Measurements from ENCODE around the gene DPP10.
"Not testable (repeated sequence)": the region's sequence is repeated elsewhere in the genome, so short reads cannot be mapped to it uniquely, and the experiment has no call there.

The DPP10 gene

DNA sequence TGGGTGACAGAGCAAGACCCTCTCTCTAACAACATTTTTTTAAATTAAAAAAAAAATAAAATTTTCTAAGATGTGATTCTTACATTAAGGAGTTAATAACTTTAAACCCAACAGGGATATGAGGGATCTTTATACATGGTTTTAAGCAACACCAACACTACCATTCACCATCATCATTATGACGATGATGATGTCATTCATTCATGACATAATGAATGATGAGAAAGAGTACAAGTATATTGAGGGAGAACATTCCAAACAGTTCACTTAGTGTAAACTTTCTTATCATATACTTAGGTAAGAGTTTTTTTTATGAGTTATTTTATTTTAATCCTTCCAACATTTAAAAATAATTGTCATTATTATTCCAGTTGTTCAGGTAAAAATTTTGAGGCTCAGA, 863.3 kb downstream of the DPP10 start:
- no peak for DNase-seq

GRCh38 chr2:115314119-115314518, 871.7 kb downstream of the DPP10 start:
- no peak for DNase-seq

- DNase-seq = no peak
Observed at GRCh38 chr2:115327061-115327460, 884.6 kb downstream of the DPP10 start.

DNA sequence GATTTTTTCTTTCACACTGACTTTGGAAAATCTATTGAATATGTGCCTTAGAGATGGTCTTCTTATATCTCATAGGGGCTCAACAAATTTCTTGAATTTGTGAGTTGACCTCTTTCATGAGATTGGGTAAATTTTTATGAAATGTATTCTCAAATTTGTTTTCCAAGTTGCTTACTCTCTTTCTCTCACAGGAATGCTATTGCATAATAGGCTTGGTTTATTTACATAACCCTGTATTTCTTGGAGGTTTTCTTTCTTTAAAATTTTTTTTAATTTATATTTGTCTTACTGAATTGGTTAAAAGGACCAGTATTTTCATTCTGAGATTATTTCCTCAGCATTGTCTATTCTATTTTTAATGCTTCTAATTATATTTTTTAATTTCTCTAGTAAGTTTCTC, 917.1 kb downstream of the DPP10 start:
- no peak for DNase-seq

DNA sequence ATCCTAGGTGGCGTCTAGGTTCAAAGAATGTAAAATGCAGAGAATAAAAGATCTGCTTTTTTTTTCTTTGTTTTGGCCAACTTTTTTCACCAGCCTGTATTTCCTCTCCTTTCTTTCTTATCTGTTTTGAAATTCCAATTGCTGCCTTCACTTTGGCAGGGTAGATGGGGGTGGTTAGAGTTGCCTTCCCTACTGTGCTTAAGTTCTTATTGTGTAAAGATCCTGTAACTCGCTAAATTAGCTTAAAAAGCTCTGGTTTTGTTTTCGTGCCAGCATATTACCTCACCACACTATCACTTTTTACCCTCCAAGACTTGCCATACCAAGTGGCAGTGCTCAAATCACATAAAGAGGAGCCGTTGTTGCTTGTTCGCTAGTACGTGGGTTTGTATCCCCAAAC, 921.7 kb downstream of the DPP10 start:
- no peak for DNase-seq

- DNase-seq = no peak
Observed at GRCh38 chr2:115369400-115369799, 927.0 kb downstream of the DPP10 start.

DNA sequence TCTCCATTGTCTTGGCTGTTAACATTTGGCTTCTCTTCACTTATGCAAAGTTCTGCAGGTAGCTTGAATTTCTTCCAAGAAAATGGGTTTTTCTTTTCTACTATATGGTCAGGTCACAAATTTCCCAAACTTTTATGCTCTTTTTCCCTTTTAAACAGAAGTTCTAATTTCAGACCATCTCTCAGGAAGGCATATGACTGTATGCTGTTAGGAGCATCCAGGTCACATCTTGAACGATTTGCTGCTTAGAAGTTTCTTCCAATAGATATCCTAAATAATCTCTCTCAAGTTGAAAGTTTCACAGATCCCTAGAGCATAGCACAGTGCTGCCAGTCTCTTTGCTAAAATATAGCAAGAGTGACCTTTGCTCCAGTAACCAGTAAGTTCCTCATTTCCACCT, 932.5 kb downstream of the DPP10 start:
- no peak for DNase-seq

GRCh38 chr2:115384399-115384798, 942.0 kb downstream of the DPP10 start:
- DNase-seq = no peak

GRCh38 chr2:115386465-115386864, 944.0 kb downstream of the DPP10 start:
- no peak for DNase-seq

DNA sequence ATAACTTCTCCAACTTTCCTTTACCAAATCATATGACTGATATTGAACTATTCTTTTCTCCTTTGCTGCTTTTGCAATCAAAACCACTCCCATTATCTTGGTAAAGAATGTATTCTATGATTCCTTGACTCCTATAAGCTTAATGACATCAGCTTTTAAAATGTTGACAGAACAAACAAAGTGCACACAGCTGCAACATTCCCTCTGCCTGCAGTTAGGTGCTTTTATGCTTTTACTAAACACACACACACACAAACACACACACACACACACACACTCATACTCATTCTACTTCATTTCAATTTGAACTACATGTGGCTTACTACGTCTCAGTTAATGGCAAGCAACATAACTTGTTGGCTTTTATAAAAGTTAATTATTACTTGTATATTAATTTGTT, 946.6 kb downstream of the DPP10 start:
- no peak for DNase-seq

GRCh38 chr2:115389898-115390565, 947.6 kb downstream of the DPP10 start:
- DNase-seq = no peak

GRCh38 chr2:115396579-115396978, 954.1 kb downstream of the DPP10 start:
- no peak for DNase-seq

GRCh38 chr2:115400940-115401339, 958.5 kb downstream of the DPP10 start:
- no peak for DNase-seq

- no peak for DNase-seq
Observed at GRCh38 chr2:115412501-115412900, 970.1 kb downstream of the DPP10 start.

DNA sequence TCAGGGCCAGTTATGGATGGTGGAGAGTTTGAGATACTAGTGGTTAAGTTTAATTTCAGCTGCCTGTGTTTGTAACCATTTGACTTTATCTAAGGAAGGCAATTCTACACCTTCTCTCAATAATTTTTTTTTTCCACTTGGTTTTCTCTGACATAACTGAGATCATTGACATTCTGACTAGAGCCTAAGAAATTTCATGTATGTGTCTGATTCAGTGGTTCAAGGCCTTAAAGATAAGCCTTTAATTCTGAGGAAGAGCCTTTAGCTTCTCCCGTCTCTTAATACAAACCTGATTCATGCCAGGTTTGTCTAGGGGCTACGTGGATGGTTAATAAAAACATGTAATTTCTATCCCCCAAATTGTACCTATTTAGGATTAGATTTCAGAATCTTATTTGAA, 971.4 kb downstream of the DPP10 start:
- no peak for DNase-seq

- DNase-seq = no peak
Observed at GRCh38 chr2:115414466-115414865, 972.0 kb downstream of the DPP10 start.

GRCh38 chr2:115422004-115422634, 979.7 kb downstream of the DPP10 start:
- DNase-seq = no peak

- no peak for DNase-seq
Observed at GRCh38 chr2:115427436-115427835, 985.0 kb downstream of the DPP10 start.

- DNase-seq = not testable (repeated sequence)
Observed at GRCh38 chr2:115440746-115441145, 998.3 kb downstream of the DPP10 start.

DNA sequence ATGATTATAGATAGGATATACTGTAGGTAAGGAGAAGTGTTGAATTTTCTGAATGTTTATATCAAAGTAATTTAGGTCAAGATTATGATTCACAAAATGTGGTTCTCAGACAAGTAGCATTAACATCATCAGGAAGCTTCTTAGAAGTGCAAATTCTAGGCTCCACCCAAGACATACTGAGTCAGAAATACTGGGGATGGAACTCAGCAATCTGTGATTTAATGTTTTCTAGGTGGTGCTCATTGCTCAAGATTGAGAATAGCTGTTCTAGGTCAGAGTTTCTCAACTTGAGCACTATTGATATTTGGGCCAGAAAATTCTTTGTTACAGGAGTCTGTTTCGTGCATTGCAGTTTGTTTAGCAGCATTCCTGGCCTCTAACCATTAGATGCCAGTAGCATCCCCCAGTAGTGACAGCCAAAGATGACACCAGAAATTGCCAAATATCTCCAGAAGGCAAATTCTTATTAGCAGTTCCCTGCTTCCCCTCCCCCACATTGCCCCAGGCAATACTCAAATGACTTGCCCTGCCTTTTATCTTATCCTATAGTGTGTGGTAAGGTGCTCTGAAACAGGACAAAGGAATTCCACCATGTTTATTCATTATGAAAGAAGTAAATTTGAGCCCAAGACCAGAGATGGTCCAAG, 1001.2 kb downstream of the DPP10 start:
- DNase-seq = no peak

DNA sequence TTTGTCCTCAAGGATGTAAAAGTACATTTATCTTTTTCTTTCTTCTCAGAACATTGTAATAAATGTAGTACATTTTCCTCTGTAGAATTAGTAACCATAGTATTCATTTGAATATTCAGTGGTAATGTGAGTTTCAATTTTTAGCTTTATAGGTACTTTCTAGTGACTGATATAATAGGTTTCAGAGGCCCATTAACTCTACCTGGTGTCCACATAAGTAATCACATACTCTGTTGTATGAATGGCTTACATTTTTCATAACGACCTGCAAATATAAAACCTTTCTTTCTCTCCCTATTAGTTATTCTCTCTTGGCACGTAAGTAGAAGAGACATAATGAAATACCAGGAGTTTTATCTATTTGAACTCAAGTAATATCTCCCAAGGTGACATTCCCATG, 1017.6 kb downstream of the DPP10 start:
- DNase-seq = no peak

- DNase-seq = no peak
Observed at GRCh38 chr2:115480741-115481140, 1038.3 kb downstream of the DPP10 start.

DNA sequence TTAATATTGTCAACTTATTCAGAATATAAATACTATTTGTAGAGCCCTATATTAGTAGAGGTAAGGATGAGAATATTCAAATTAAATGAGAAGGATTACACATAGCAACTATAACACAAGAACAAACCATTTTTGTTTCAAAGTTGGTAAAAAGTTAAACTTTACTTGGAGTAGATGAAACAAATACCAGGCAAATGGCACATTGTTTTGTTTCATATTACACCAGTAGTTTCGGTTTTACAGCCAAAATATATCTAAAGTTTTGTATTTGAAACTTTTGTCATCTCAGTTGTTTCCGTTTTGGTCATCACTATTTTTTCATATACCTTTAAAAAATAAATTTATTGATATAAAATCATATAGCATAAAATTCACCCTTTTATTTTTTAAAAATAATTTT, 1039.4 kb downstream of the DPP10 start:
- DNase-seq = no peak

- no peak for DNase-seq
Observed at GRCh38 chr2:115483666-115484065, 1041.2 kb downstream of the DPP10 start.

DNA sequence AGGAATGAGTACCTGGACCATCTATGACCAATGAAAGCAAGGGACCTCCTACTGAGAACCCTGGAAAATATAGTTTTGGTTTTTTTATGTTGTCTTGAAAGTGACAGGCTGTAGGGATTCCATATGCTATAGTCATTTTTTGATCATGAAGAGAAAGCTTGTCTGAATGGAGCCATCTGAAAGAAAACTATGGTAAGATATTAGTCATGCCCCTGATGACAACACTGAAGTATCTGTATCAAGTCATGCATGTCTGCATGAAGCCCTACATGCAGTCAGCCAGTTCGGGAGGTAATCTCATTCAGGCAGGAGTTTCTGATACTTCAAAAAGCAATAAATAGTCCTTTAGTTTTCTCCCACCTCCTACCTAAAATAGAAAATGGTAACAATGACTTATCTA, 1042.0 kb downstream of the DPP10 start:
- no peak for DNase-seq

Data from CD4-positive, alpha-beta T cell treated with Interferon gamma for 1 hour (primary cell).